HepG2 (cell line): ENCODE results near the gene ACAD8. TPM values are rescaled to one million over a fixed set of nuclear protein-coding genes. Genes with fewer than 3 reads are reported as not detected.

Experiments used
- AKAP8 ChIP-seq: sonication (generic); formaldehyde crosslinking; IDR thresholded peaks from 2 replicates; pipeline ENCODE4 v1.5.1; 2020; ENCODE audit warnings: mild to moderate bottlenecking, missing genetic modification reagents
- EP300 ChIP-seq, 3 experiments: sonication (generic) in 1 of 3; formaldehyde crosslinking in 1 of 3; IDR thresholded peaks; 2 replicates each; pipeline versions ENCODE4 v1.5.1 to v1.6.1; 2011 to 2020; ENCODE audit warnings: low read depth in 2 of 3, low read length in 2 of 3, borderline replicate concordance in 1 of 3, improper control_type of control experiment in 1 of 3, mild to moderate bottlenecking in 1 of 3, missing genetic modification reagents in 1 of 3, moderate library complexity in 1 of 3
- FOXA3 ChIP-seq: IDR thresholded peaks from 2 replicates; pipeline ENCODE4 v1.6.1; 2016; ENCODE audit warnings: missing genetic modification reagents, missing compliant biosample characterization
- GTF3A ChIP-seq: sonication (generic); formaldehyde crosslinking; conservative IDR thresholded peaks from 2 replicates; pipeline ENCODE4 v1.4.0; 2020; ENCODE audit warnings: mild to moderate bottlenecking, missing genetic modification reagents
- MEIS1 ChIP-seq: sonication (generic); formaldehyde crosslinking; IDR thresholded peaks from 2 replicates; pipeline ENCODE4 v1.9.0; 2021; ENCODE audit warnings: mild to moderate bottlenecking, missing genetic modification reagents, moderate library complexity, borderline replicate concordance
- NR2F1 ChIP-seq, 2 experiments: fragments of 450-650 bp in 1 of 2; formaldehyde crosslinking in 1 of 2; IDR thresholded peaks; 2 replicates each; pipeline versions ENCODE4 v1.5.0 to v1.6.1; 2016 to 2020; ENCODE audit warnings: mild to moderate bottlenecking in 1 of 2, missing compliant biosample characterization in 1 of 2, missing genetic modification reagents in 1 of 2, moderate library complexity in 1 of 2
- PITX1 ChIP-seq: sonication (generic); formaldehyde crosslinking; IDR thresholded peaks from 2 replicates; pipeline ENCODE4 v1.5.1; 2020; ENCODE audit warnings: mild to moderate bottlenecking, missing genetic modification reagents
- RARA ChIP-seq: IDR thresholded peaks from 2 replicates; pipeline ENCODE4 v1.6.1; 2016; ENCODE audit warnings: missing genetic modification reagents, missing compliant biosample characterization
- RFX5 ChIP-seq: IDR thresholded peaks from 2 replicates; pipeline ENCODE4 v1.6.1; 2011; ENCODE audit warnings: low read depth, low read length, improper control_type of control experiment
- TBX2 ChIP-seq: sonication (generic); formaldehyde crosslinking; IDR thresholded peaks from 2 replicates; pipeline ENCODE4 v1.5.0; 2020; ENCODE audit warnings: missing genetic modification reagents, mild to moderate bottlenecking, borderline replicate concordance
- ZBTB7B ChIP-seq: sonication (generic); formaldehyde crosslinking; IDR thresholded peaks from 2 replicates; pipeline ENCODE4 v1.4.0; 2020; ENCODE audit warnings: missing genetic modification reagents
- ZNF20 ChIP-seq: sonication (generic); formaldehyde crosslinking; IDR thresholded peaks from 2 replicates; pipeline ENCODE4 v1.4.0; 2020; ENCODE audit warnings: mild to moderate bottlenecking, moderate library complexity, missing genetic modification reagents
- ZNF207 ChIP-seq: fragments of 450-650 bp; IDR thresholded peaks from 2 replicates; pipeline ENCODE4 v1.6.1; 2016; ENCODE audit warnings: antibody characterized with exemption, borderline replicate concordance
- ZNF30 ChIP-seq: sonication (generic); formaldehyde crosslinking; IDR thresholded peaks from 2 replicates; pipeline ENCODE4 v1.5.0; 2020; ENCODE audit warnings: mild to moderate bottlenecking, missing genetic modification reagents
- ZNF383 ChIP-seq: sonication (generic); formaldehyde crosslinking; IDR thresholded peaks from 2 replicates; pipeline ENCODE4 v1.4.0; 2020; ENCODE audit warnings: missing genetic modification reagents, mild to moderate bottlenecking, borderline replicate concordance
- ZNF432 ChIP-seq: sonication (generic); formaldehyde crosslinking; IDR thresholded peaks from 2 replicates; pipeline ENCODE4 v1.5.0; 2020; ENCODE audit warnings: missing genetic modification reagents, mild to moderate bottlenecking, borderline replicate concordance
- ZNF550 ChIP-seq: sonication (generic); formaldehyde crosslinking; IDR thresholded peaks from 2 replicates; pipeline ENCODE4 v1.4.0; 2020; ENCODE audit warnings: mild to moderate bottlenecking, missing genetic modification reagents, borderline replicate concordance
- ZNF619 ChIP-seq: sonication (generic); formaldehyde crosslinking; IDR thresholded peaks from 2 replicates; pipeline ENCODE4 v1.4.0; 2020; ENCODE audit warnings: mild to moderate bottlenecking, missing genetic modification reagents
- ZNF652 ChIP-seq: IDR thresholded peaks from 2 replicates; pipeline ENCODE4 v1.6.1; 2016; ENCODE audit warnings: low read depth, borderline replicate concordance
- ZSCAN30 ChIP-seq: sonication (generic); formaldehyde crosslinking; IDR thresholded peaks from 2 replicates; pipeline ENCODE4 v1.5.0; 2020; ENCODE audit warnings: mild to moderate bottlenecking, missing genetic modification reagents
- polyA plus RNA-seq, 8 experiments: library from polyadenylated mRNA; depleted of rRNA in 3 of 8; stranded (reverse) in 7 of 8; unstranded in 1 of 8; fragments of >200 nt; fragmentation: Illumina TruSeq in 4 of 8; extraction: Trizol in 4 of 8; gene quantifications; 2 replicates each; pipeline versions ENCODE4 v1.2.1 to v1.2.3, GENCODE V29; 2011 to 2016; ENCODE audit warnings: low read depth in 4 of 8, missing spikeins in 1 of 8, mixed read lengths in 1 of 8; ENCODE audit not compliant: insufficient read depth in 1 of 8
- total RNA-seq, 5 experiments: library from RNA; depleted of rRNA; stranded (reverse); fragments of >200 nt; fragmentation: Illumina TruSeq; extraction: Trizol; gene quantifications; 2 replicates each; pipeline ENCODE4 v1.2.3, GENCODE V29; 2016; ENCODE audit warnings: low read depth in 1 of 5
- TF ChIP-seq, protein P1 (sequence below): sonication (generic); formaldehyde crosslinking; conservative IDR thresholded peaks from 2 replicates; pipeline ENCODE4 v1.4.0; 2020; ENCODE audit warnings: missing genetic modification reagents
- TF ChIP-seq, protein P2 (sequence below): sonication (generic); formaldehyde crosslinking; IDR thresholded peaks from 2 replicates; pipeline ENCODE4 v1.8.1; 2023; ENCODE audit warnings: missing genetic modification reagents, mild to moderate bottlenecking, borderline replicate concordance
- TF ChIP-seq, protein P3 (sequence below): sonication (generic); formaldehyde crosslinking; IDR thresholded peaks from 2 replicates; pipeline ENCODE4 v1.4.0; 2020; ENCODE audit warnings: missing genetic modification reagents
- TF ChIP-seq, protein P4 (sequence below): sonication (generic); formaldehyde crosslinking; IDR thresholded peaks from 2 replicates; pipeline ENCODE4 v1.4.0; 2020; ENCODE audit warnings: mild to moderate bottlenecking, missing genetic modification reagents

The ACAD8 gene
- total and polyA plus RNA-seq, 2 of the 13 experiments (the other 11 are each of a cell fraction or from before 2014, with no cell fraction given): 13.5 to 20.3 TPM

DNA sequence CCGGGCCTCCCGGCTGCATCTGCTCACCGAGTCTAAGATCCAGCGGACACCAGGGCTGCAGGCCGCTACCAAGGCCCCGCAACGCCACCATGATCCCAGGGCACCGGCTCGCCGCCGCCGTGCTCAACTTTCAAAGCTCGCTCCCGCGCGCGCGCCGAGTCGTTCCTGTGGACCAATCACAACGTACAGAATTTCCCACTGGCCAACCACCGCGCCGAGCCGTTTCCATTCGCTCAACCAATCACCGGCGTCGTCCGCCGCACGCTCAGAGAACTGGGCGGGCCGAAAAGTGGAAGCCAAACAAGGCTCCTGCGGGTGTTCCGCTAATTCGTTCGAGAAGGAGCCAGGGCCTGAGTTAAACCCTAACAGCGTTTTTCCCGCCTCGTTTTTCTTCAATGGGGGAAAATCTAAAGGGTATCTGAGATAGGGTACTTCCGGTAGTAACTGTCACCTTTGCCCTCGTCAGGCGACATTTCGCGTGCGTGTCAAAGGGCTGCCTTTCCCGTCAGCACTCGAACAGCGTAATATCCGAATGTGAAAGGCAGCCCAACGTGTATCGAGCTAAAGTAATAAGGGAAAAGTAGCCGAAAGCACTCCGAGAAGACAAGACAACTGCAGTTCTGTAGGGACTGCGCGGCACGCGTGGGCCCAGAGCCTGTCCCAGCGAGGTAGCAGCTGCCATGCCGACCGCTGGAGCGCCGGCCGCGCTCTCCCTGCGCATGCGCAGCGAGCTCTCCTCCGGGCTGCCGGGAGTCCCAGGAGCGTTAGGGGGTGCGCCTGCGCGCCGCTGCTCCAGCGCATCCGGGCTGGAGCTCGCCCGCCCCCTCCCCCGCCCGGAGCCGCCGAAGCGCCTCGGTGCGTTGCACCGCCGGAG, 29.3 kb upstream of the ACAD8 start, which contains the start of the genes NCAPD3 and VPS26B (continued):
- TF ChIP-seq TBX2 (CRISPR knock-in tag) (peak; percentile 19; the same call in 1 of the 2 replicates), AKAP8 (CRISPR knock-in tag) (no peak), ZNF30 (CRISPR knock-in tag) (no peak), ZNF432 (CRISPR knock-in tag) (no peak), ZNF20 (peak; percentile 87; the same call in 1 of the 2 replicates), ZNF550 (CRISPR knock-in tag) (no peak), RARA (CRISPR knock-in tag) (no peak), ZBTB7B (CRISPR knock-in tag) (peak; percentile 33; the same call in 1 of the 2 replicates), RFX5 (no peak; the same call in 1 of the 2 replicates), ZNF383 (CRISPR knock-in tag) (no peak), NR2F1 (CRISPR knock-in tag; IDR thresholded peaks at IDR 0.05) (peak in 1 of 2 experiments; percentile 60; a peak in 1 of 4 replicates), ZNF652 (no peak), FOXA3 (CRISPR knock-in tag) (peak; percentile 5; the same call in 1 of the 2 replicates), ZNF207 (no peak), EP300 (IDR thresholded peaks at IDR 0.05; ENCODE audit: low read depth in 2 of 2, low read length in 2 of 2) (no peak), EP300 (CRISPR knock-in tag; IDR thresholded peaks at IDR 0.05; ENCODE audit: borderline replicate concordance) (no peak), GTF3A (no peak), ZSCAN30 (CRISPR knock-in tag) (no peak), ZNF619 (no peak), PITX1 (CRISPR knock-in tag) (peak; percentile 64), MEIS1 (CRISPR knock-in tag) (peak; percentile 63; the same call in 1 of the 2 replicates)
- TF ChIP-seq, protein P1, sequence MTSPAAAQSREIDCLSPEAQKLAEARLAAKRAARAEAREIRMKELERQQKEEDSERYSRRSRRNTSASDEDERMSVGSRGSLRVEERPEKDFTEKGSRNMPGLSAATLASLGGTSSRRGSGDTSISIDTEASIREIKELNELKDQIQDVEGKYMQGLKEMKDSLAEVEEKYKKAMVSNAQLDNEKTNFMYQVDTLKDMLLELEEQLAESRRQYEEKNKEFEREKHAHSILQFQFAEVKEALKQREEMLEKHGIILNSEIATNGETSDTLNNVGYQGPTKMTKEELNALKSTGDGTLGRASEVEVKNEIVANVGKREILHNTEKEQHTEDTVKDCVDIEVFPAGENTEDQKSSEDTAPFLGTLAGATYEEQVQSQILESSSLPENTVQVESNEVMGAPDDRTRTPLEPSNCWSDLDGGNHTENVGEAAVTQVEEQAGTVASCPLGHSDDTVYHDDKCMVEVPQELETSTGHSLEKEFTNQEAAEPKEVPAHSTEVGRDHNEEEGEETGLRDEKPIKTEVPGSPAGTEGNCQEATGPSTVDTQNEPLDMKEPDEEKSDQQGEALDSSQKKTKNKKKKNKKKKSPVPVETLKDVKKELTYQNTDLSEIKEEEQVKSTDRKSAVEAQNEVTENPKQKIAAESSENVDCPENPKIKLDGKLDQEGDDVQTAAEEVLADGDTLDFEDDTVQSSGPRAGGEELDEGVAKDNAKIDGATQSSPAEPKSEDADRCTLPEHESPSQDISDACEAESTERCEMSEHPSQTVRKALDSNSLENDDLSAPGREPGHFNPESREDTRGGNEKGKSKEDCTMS (CRISPR knock-in tag): no peak
- TF ChIP-seq, protein P2, sequence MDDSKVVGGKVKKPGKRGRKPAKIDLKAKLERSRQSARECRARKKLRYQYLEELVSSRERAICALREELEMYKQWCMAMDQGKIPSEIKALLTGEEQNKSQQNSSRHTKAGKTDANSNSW: peak; percentile 71; the same call in 1 of the 2 replicates
- TF ChIP-seq, protein P3, sequence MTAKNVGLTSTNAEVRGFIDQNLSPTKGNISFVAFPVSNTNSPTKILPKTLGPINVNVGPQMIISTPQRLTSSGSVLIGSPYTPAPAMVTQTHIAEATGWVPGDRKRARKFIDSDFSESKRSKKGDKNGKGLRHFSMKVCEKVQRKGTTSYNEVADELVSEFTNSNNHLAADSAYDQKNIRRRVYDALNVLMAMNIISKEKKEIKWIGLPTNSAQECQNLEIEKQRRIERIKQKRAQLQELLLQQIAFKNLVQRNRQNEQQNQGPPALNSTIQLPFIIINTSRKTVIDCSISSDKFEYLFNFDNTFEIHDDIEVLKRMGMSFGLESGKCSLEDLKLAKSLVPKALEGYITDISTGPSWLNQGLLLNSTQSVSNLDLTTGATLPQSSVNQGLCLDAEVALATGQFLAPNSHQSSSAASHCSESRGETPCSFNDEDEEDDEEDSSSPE (CRISPR knock-in tag): peak; percentile 98
- TF ChIP-seq, protein P4, sequence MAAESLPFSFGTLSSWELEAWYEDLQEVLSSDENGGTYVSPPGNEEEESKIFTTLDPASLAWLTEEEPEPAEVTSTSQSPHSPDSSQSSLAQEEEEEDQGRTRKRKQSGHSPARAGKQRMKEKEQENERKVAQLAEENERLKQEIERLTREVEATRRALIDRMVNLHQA (CRISPR knock-in tag): no peak
